NOMO-1 treated with dmso at 0.1 percent for 144 hours (cell line): ENCODE data around the gene ZNF329.

Experiments used
- DNase-seq: peaks from one replicate; lab custom pipeline; 2025; ENCODE audit not compliant: unreplicated experiment; lab: John Stamatoyannopoulos, UW

The ZNF329 gene

DNA sequence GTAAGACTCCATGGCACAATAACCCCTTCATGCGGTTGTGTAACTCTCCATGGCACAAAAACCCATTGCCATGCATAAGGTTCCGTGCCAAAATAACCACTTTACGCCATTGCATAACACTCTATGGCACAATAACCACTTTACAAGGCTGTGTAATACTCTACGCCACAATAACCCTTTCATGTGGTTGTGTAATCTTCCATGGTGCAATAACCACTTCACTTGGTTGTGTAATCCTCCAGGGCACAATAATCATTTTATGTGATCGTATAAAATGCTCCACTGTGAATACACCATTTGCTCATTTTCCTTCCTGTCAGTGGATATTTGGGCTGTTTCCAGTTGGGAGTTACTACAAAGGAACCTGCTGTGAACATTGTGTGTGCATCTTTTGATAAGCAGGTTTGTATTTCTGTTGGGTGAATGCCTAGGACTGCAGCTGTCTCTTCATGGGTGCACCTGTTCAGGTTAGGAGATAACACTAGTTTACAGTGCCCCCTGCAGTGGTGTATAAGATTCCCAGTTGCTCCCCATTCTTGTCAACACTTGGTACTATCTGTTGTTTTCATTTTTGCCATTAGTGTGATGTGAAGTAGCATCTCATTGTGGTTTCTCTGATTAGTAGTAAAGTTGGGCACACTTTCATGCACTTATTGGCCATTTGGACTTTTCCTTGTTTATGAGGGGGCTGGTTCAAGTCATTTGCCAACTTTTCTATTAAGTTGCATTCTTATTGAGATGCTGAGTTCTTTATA, 31.4 kb downstream of the ZNF329 start:
- no peak for DNase-seq

DNA sequence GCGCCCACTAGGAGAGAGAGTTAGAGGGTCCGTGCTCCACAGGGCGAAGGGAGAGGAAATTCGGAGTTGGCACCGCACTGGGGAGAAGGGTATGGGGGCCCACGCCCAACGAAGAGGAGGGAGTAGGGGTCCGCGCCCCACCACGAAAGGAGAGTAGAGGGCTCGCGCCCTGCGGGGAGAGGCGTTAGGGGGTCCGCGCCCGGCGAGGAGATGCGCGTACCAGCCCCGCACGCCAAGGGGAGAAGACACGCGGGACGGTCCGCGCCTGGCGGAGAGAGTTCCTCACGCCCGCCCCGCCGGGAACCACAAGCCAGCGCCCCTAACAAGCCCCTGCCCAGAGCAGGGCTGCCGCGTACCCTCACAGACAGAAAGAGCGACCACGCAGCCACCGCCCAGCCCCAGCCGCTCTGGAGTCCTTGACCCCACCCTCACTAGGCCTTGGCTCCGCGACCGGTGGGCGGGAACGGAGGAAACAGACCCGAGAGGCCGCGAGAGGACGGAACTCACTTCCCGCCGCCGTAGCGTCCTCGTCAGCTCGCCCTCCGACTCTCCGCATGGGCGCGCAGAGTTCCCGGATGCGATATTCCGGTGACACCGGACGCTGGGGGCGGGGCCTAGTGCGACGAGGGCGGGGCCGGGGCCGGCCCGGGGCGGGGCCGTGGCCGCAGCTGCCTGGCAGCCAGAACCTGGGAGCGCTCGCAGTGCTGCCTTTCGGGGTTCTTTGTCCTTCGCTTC, 32.6 kb downstream of the ZNF329 start:
- DNase-seq: no peak

DNA sequence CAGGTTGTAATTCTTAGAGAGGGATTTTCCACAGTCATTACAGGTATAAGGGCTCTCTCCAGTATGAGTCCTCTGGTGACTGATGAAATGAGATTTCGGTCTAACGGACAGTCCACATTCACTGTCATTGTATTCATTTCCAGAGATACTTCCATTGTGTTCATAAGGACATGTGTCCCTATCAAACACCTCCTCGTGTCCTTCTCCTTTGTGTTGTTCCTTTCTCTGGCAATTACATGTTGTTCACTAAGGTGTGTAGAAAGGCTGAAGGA, 42.1 kb downstream of the ZNF329 start:
- DNase-seq: no peak

DNA sequence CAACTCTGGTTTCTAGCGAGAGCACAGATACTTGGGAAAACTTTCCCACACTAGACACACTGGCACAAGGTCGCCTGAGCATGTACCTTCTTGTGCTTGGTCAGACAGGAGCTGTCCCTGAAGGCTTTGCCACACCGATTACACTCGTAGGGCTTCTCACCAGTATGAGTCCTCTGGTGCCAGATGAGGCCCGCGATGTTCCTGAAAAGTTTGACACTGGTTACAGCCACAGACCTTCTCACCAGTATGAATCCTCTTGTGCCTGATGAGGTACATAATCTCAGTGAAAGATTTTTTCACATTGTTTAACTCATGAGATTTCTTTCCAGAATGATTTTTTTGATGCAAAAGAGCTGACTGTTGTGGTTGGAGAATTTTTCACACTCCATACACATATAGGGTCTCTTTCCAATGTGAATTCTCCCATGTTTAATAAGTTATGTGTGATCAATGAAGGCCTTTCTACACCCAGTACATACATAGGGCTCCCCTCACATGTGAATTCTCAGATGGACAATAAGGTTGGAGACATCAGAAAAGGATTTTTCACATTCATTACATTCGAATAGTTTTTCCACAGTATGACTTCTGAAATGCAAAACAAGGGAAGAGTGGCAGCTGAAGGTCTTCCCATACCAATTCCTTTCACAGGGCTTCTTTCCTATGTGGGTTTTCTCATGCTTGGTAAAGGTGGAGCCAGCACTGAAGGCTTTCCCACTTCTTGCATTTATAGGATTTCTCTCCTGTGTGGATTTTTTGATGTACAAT, 42.6 kb downstream of the ZNF329 start:
- no peak for DNase-seq

DNA sequence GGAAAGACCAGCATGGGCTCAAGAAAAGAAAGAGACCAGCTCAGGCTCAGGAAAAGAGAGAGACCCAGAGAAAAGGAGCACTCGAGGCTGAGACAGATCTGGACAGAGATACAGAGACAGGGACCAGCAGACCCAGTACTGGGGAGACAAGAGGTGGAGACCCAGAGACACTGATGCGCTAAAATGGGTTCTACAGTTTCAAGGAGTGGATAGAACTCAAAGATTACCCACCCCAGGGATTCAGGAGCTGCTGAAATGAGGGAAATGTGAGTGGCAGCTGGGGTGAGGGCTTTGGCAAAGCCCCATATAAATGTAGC, 51.9 kb downstream of the ZNF329 start:
- no peak for DNase-seq

DNA sequence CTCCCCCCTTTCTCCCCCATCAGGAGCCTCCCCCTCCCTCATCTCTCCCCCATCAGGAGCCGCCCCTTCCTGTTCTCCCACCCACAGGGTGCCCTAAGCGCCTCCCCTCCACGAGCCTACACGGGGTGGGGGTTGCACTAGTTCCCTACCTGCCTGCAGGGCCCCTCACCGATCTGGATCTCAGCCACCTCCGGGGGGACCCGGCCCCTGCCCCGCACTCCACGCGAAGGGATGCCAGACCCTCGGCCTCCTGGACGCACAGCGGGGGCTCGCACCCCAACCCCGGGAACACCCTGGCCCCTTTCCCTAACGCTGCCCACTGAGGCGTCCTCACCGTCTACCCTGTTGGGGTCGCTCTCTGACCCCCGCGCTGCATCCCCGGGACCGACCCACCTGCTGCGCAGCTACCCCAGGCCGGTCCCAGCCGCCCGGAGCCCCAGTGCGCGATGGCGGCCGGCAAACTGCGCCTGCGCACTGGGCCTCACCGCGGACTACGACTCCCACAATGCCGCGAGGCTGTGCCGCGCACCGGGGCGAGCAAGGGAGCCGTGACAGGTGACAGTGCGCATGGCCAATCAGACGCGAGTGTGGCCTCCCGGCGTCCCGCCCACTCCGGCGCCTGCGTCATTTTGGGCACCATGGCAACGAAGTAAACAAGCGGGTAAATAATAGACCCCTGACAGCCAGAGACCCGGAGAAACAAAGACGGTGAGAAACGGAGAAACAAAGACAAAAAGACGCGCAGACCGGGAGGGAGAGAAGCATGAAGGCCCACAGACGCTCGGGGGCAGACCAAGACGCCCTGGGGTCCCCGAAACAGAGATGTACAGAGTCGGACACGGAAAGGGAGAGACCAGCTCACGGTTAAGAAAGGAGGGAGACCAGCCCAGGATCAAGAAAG, 52.6 kb downstream of the ZNF329 start, which contains the start of gene ZSCAN18:
TSS of gene ZSCAN18 (minus strand) at position 451 of the 901 bp plus-strand sequence. CDS start 7,964 bp downstream, outside the sequence.
- DNase-seq: no peak

DNA sequence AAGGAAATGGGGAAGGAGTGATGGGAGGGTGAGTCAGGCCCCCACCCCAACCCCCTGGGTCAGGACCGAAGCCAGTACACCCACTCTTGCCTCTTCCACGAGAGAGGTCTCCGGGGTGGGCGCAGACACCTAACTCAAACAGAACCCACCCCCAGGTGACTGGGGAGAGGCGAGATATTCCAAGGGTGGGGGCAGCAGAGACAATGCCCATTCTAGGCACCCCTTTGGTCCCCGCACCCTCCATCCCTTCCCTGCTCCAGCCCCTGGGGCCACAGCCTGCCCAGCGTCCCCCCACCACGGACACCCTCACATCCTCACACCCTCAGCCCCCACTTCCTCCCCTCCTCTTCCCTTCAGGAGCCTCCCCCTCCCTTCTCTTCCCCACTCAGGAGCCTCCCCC, 53.2 kb downstream of the ZNF329 start:
- DNase-seq: no peak

DNA sequence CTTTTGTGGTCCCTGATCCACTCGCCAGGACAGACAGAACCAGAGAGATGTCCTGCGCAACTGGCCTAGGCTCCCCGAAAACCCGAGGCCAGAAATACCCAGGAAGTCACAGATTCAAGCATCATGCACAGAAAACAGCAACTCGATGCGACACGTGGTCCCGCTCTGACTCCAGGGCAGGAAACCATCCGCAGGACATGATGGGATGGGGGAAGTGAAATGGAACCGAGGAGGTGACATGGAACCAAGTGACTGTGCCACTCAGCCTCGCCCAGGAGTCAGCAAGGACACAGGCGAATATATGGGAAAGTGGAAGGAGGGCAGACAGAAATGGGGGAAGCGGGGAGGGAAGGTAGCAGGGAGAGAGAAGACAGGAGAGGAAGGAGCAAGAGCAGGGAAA, 53.7 kb downstream of the ZNF329 start:
- DNase-seq: no peak

DNA sequence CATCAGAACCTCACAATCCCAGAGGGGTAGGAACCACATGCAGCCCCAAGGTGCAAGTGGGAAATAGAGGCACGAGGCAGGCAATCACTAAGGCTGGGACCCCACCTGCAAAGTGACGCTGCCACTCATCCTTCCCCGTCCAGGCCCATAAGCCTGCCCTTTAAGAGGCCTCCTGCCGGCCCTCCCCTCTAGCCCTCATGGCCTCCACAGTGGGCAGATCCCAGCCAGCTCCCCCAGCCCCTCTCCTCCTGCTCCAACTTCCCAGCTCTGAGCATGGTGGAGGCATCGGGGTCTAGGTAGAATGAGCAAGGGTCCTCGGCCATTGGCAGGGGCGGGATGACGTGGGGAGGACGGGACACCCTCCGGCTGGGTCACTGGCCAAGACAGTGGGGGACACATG, 55.3 kb downstream of the ZNF329 start:
- no peak for DNase-seq

DNA sequence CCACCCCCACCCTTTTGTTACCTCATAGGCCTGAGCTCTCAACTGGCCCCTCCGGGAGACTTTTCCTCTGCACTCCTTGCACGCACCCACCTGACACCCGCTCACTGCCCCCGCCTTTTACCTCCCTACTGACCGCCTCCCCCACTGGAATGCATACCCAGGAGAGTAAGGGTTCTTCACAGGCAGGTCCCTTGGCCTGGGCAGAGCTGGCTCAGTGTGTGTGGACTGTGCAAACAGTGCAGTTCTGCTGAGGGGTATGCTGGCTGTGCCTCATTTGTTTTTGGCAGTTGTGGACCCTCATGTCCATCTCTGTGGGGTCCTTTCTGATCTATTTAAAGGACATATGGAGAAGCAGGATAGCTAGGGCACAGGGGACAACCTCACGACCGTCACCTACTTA, 57.5 kb downstream of the ZNF329 start:
- DNase-seq: no peak

DNA sequence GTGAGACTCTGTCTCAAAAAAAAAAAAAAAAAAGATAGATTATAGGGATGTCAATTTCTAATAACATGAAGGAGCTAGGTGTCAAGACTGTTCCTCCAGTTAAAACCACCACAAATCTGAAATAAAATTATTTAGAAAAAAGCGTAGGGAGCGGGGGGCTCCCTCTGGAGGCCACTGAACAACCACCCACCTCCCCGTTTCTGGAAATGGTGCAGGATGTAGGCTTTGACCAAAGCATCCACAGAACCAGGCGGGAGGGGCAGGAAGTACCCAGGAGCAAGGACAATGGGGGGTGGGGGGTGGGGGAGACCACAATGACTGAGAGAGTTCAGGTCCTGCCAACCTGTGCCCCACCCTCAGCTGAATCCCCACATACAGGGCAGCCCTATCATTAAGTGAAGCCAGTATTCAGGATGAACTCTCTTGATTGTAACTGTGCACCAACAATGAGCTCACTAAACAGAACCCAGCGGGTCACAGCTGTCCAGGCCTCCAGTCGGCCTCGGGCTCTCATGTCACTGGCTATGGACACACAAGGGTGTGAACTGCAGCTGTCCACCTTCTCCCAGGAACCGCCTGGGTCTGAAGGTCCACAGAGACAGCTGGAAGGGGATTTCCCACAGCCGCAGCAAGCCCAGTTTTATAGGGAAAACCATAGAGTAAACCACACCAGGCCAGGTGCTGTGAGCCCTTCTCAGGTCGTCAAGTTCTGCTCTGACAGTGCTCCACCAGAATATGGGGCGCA, 59.2 kb downstream of the ZNF329 start:
- no peak for DNase-seq

DNA sequence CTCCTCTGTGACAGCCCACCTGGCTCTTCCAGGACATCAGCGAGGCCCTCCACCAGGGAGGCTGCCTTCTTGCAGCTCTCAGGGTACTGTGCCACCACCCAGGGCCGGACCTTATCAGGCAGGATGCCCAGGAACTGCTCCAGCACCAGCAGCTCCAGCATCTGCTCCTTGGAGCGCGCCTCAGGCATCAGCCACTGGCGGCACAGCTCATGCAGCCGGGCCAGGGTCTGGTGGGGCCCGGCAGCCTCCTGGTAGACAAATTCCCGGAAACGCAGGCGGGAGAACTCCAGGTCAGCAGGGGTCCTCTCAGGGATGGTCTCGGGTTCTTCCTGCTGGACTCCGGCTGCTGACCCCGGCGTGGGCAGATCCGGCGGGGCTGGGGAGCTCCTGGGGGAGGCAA, 60.7 kb downstream of the ZNF329 start:
- no peak for DNase-seq

DNA sequence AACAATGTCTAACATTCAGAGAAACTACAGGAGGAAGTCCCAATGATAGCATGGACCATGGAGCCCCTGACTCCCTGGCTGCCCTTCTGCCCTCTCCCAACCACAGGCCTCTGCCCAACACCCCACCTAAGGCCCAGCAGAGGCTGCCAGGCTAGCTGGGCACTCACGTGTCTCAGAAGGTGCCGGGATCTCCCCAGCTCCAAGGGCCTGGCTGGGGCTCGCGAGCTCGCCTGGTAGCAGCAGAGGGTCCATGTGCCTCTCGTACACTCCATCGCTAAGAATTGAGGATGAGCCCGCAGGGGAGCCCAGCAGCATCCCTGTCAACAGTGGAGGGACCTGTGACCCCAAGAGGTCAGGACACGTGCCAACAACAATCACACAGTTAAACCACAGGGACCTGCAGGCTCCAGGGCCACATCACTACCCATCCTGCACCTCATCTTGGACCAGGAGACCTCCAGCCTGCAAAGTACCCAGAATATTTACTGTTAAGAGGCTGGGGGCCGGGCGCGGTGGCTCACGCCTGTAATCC, 62.0 kb downstream of the ZNF329 start:
- DNase-seq: no peak

DNA sequence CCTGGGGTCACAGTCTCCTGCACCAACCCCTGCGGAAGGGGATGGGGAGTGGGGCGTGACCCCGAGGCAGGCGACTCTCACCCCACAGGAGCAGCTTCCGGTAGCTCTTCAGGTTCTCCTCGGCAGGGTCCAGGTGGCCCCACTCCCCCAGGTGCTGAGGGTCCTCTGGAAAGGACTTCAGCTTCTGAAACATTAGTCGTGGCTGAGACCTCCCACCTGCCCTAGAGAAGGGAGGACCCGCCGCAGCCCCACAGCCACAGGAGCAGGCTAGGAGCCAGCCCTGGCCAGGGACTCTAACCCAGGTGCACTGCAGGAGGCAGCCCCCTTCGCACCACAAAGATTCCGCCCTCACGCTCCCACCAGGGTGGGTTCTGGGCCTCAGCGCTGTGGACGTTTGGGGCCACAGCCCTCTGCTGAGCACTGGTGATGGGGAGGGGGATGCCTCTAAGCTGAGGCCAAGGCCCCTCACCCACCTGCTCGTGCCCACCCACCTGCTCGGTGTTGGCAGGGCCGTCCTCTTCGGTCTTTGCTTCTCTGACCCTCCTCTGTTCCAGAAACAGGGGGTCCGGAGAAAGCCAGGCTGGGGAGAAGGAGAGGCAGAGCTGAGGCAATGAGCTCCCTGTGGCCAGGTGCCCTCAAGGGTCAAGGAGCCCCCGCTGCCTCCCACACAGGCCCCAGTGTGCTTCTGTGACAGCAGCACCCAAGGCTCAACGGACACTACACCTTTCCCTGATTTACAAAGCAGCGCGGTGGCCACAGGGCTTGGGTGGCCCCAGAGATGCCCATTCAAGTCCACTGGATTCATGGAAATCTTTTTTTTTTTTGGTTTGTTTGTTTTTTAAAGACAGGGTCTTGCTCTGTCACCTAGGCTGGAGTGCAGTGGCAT, 63.5 kb downstream of the ZNF329 start:
- no peak for DNase-seq

DNA sequence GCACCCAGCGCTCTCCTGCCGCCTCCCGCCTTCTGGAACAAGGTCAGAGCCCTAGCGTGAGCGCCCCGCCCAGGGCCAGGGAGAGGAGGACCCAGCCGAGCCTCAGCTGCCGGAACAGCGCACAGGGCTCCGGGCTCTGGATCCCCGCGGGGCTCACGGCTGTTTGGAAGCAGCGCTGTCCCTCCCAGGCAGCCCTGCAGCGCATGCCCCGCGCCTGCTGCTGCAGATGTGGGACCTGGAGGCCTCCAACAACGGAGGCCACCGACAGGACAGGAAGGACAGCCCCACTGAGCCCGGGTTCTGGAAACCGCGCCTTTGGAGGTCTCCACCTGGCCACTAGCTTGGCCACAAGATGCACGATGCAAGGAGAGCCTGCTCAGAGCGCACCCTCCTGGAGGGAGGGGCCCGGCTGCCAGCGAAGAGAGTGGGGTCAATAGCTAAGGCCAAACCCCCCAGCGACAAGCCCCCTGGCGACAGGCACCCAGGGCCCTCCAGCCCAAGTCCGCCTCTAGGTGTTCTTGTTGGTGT, 65.2 kb downstream of the ZNF329 start:
- no peak for DNase-seq

DNA sequence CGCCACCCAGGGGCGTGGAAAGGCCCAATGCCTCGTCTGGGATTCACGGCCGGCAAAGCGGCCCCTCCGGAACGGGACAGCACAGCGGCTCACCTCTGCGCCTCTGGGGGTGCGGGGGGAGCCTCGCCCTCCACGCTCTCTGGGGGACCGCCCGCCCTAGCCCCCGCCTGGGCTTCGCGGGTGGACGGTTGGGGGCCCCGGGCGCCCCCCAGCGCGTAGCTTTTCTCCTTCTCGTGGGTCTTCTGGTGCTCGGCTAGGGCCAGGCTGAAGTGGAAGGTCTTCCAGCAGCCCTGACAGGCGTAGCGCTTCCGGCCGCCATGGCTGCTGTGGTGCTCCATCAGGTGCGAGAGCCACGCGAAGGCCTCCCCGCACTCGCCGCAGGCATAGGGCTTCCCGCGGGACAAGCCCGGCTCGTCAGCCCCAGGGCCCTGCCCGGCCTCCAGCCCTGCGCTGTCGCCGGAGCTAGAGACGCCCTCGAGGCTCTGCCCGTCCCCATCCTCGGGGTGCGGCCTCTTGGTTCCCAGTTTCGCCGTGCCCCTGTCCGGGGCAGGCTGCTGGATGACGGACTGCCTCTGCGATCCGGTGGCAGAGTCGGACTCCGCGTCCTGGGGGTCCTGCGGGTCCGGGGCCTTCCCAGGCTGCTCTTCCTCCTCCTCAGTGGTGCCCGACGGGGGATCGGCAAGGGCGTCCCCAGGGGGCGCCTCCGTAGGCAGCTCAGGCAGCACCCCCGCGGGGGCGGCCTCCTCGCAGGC, 65.8 kb downstream of the ZNF329 start:
- DNase-seq: no peak

DNA sequence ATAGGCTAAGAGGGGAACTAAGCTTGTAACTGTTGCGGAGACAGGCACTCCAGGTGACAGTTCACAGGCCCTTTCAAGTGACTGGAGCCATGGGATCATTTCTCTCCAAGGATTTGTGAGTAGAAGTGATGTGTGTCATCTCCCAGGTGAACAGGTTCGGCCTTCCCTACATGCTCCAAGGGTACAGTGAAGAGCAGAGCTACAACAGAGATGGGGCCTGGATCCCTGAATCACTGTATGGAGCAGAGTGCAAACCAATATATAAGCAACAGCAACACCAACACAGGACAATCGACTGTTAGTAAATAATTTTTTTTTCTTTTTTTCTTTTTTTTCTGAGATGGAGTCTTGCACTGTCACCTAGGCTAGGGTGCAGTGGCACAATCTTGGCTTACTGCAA, 67.6 kb downstream of the ZNF329 start:
- no peak for DNase-seq

DNA sequence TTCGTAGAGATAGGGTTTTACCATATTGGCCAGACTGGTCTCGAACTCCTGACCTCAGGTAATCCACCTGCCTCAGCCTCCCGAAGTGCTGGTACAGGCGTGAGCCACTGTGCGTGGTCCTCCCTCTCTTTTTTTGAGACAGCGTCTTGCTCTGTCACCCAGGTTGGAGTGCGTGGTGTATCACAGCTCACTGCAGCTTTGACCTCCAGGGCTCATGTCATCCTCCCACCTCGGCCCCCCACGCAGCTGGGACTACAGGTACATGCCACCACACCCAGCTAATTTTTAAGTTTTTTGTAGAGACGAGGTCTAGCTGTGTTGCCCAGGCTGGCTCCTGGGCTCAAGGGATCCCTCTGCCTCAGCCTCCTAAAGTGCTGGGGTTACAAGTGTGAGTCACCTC, 70.8 kb downstream of the ZNF329 start:
- DNase-seq: no peak
